GM23338 (cell line): Measurements from ENCODE around the gene TMEM187. TPM values are rescaled to one million over a fixed set of nuclear protein-coding genes. Genes with fewer than 3 reads are reported as not detected.

Experiments
- ATAC-seq: fragments of 200-7000 bp; cut with Tn5 transposase; 3 replicates; pipeline ENCODE4 v1.9.1; 2020
- DNase-seq: peaks from one replicate; pipeline ENCODE4 v3.0.0-alpha.2; 2015; ENCODE audit warnings: low spot score
- H2AFZ ChIP-seq: fragments of 200-600 bp; sonication (generic); 2 replicates; pipeline ENCODE4 v1.8.0; 2016; ENCODE audit warnings: antibody characterized with exemption, mild to moderate bottlenecking, moderate library complexity
- H3F3A ChIP-seq: fragments of 200-600 bp; sonication (generic); replicated peaks from 2 replicates; pipeline ENCODE4 v1.8.0; 2017; ENCODE audit warnings: antibody characterized with exemption, mixed run types, low read depth
- H3K27ac ChIP-seq: fragments of 200-600 bp; sonication (generic); 2 replicates; pipeline ENCODE4 v1.6.1; 2016; ENCODE audit warnings: low read depth
- H3K27me3 ChIP-seq: fragments of 200-600 bp; sonication (generic); 2 replicates; pipeline ENCODE4 v1.8.0; 2016; ENCODE audit warnings: mild to moderate bottlenecking, mixed run types, moderate library complexity; ENCODE audit not compliant: insufficient read depth
- H3K36me3 ChIP-seq: fragments of 200-600 bp; sonication (generic); 2 replicates; pipeline ENCODE4 v1.8.0; 2016; ENCODE audit warnings: mild to moderate bottlenecking; ENCODE audit not compliant: insufficient read depth
- H3K4me1 ChIP-seq: fragments of 200-600 bp; sonication (generic); 2 replicates; pipeline ENCODE4 v1.8.0; 2016; ENCODE audit warnings: mild to moderate bottlenecking, moderate library complexity; ENCODE audit not compliant: insufficient read depth
- H3K4me2 ChIP-seq: fragments of 200-600 bp; sonication (generic); 2 replicates; pipeline ENCODE4 v1.7.1; 2017; ENCODE audit warnings: mixed run types
- H3K4me3 ChIP-seq: fragments of 200-600 bp; sonication (generic); 2 replicates; pipeline ENCODE4 v1.6.1; 2016; ENCODE audit warnings: mixed run types
- H3K79me2 ChIP-seq: fragments of 200-600 bp; sonication (generic); replicated peaks from 2 replicates; pipeline ENCODE4 v1.8.0; 2017; ENCODE audit warnings: mild to moderate bottlenecking; ENCODE audit not compliant: insufficient read depth
- H3K9me2 ChIP-seq: fragments of 200-600 bp; sonication (generic); 2 replicates; pipeline ENCODE4 v1.8.0; 2017; ENCODE audit not compliant: insufficient read depth
- H4K20me1 ChIP-seq: fragments of 200-600 bp; sonication (generic); replicated peaks from 2 replicates; pipeline ENCODE4 v1.8.0; 2017; ENCODE audit warnings: mild to moderate bottlenecking; ENCODE audit not compliant: insufficient read depth
- H3K27ac Mint-ChIP-seq: 2 replicates; pipeline ENCODE4 v1.8.0; 2020; ENCODE audit warnings: inconsistent platforms, mild to moderate bottlenecking, moderate library complexity, mixed read lengths
- H3K27me3 Mint-ChIP-seq: 3 replicates; pipeline ENCODE4 v1.8.0; 2022; ENCODE audit warnings: low read depth, mild to moderate bottlenecking, moderate library complexity, mixed read lengths, inconsistent platforms; ENCODE audit not compliant: insufficient read depth, poor library complexity
- H3K36me3 Mint-ChIP-seq: 3 replicates; pipeline ENCODE4 v1.8.0; 2021; ENCODE audit warnings: low read depth, mild to moderate bottlenecking, inconsistent platforms, moderate library complexity, mixed read lengths
- H3K4me1 Mint-ChIP-seq: 3 replicates; pipeline ENCODE4 v1.8.0; 2020; ENCODE audit warnings: mild to moderate bottlenecking, inconsistent platforms, mixed read lengths
- H3K4me3 Mint-ChIP-seq: 3 replicates; pipeline ENCODE4 v1.8.0; 2021; ENCODE audit warnings: moderate library complexity, mild to moderate bottlenecking, inconsistent platforms, mixed read lengths
- H3K9me3 Mint-ChIP-seq: 3 replicates; pipeline ENCODE4 v1.8.0; 2020; ENCODE audit warnings: moderate library complexity, mild to moderate bottlenecking, inconsistent platforms, mixed read lengths
- CREB1 ChIP-seq: fragments of 250-450 bp; sonication (Bioruptor Pico); IDR thresholded peaks from 2 replicates; pipeline ENCODE4 v1.5.0; 2020; ENCODE audit warnings: low read depth, mild to moderate bottlenecking, moderate library complexity
- CTCF ChIP-seq, 2 experiments: fragments of 200-600 bp in 1 of 2; sonication (generic) in 1 of 2; conservative IDR thresholded peaks; 2 replicates each; pipeline versions ENCODE4 v1.5.1 to v1.6.1; 2016 to 2017; ENCODE audit warnings: antibody characterized with exemption in 2 of 2, low read depth in 2 of 2, mild to moderate bottlenecking in 2 of 2, moderate library complexity in 1 of 2
- ETS1 ChIP-seq: IDR thresholded peaks from 2 replicates; pipeline ENCODE4 v1.6.1; 2016; ENCODE audit warnings: antibody characterized with exemption
- EZH2 ChIP-seq: fragments of 200-600 bp; sonication (generic); IDR thresholded peaks from one replicate; pipeline ENCODE4 v1.8.0; 2017; ENCODE audit warnings: antibody characterized with exemption, mild to moderate bottlenecking, low read depth; ENCODE audit not compliant: unreplicated experiment
- EZH2phosphoT487 ChIP-seq: fragments of 200-600 bp; sonication (generic); IDR thresholded peaks from one replicate; pipeline ENCODE4 v1.8.1; 2018; ENCODE audit warnings: antibody characterized with exemption; ENCODE audit not compliant: unreplicated experiment
- JUNB ChIP-seq: IDR thresholded peaks from one replicate; pipeline ENCODE4 v1.6.1; 2016; ENCODE audit warnings: antibody characterized with exemption; ENCODE audit not compliant: unreplicated experiment
- NANOG ChIP-seq: IDR thresholded peaks from 2 replicates; pipeline ENCODE4 v1.6.1; 2016; ENCODE audit warnings: antibody characterized with exemption, borderline replicate concordance
- POLR2AphosphoS5 ChIP-seq: IDR thresholded peaks from 2 replicates; pipeline ENCODE4 v1.6.1; 2016; ENCODE audit warnings: antibody characterized with exemption, low read depth
- REST ChIP-seq: IDR thresholded peaks from one replicate; pipeline ENCODE4 v1.6.1; 2018; ENCODE audit warnings: antibody characterized with exemption; ENCODE audit not compliant: unreplicated experiment
- STAT1 ChIP-seq: IDR thresholded peaks from one replicate; pipeline ENCODE4 v1.6.1; 2016; ENCODE audit warnings: antibody characterized with exemption; ENCODE audit not compliant: unreplicated experiment
- ZNF114 ChIP-seq: fragments of 250-450 bp; sonication (Bioruptor Pico); IDR thresholded peaks from 2 replicates; pipeline ENCODE4 v1.5.0; 2020; ENCODE audit warnings: mild to moderate bottlenecking, moderate library complexity
- ZNF331 ChIP-seq: fragments of 250-450 bp; sonication (Bioruptor Pico); IDR thresholded peaks from 2 replicates; pipeline ENCODE4 v1.5.0; 2020; ENCODE audit warnings: low read depth, mild to moderate bottlenecking, moderate library complexity
- ZNF462 ChIP-seq: fragments of 250-450 bp; sonication (Bioruptor Pico); IDR thresholded peaks from 2 replicates; pipeline ENCODE4 v1.5.0; 2020; ENCODE audit warnings: mild to moderate bottlenecking, moderate library complexity
- polyA plus RNA-seq: library from polyadenylated mRNA; unstranded; fragments of >200 nt; fragmentation: Nextera tagmentation; extraction: Ambion mirVana; gene quantifications from 2 replicates; pipeline ENCODE4 v1.2.1, GENCODE V29; 2016
- total RNA-seq: library from RNA; depleted of rRNA; stranded (reverse); fragments of >200 nt; shearing (Covaris generic); gene quantifications from 2 replicates; pipeline ENCODE4 v1.2.3, GENCODE V29; 2014

Gene TMEM187
- total and polyA plus RNA-seq, 2 experiments from 2014 or later = 2.5 to 4.4 TPM

GRCh38 chrX:154008521-154008920, 36.0 kb downstream of the TMEM187 start:
- no peaks in the 10 kb centered on the region for H3K4me1 ChIP-seq
- Mint-ChIP-seq H3K36me3 (peaks cover 17% of the 10 kb centered on the region; the same call in 2 of the 3 replicates), H3K27me3 (peaks cover 2% of the 10 kb centered on the region), H3K4me1 (peaks cover 1% of the 10 kb centered on the region; the same call in 2 of the 3 replicates), H3K9me3 (no peaks in the 10 kb centered on the region), H3K27ac (no peak overlapping the region), H3K4me3 (no peak overlapping the region)
- no peak overlapping the region for H3K4me2 ChIP-seq
- no peaks in the 10 kb centered on the region for H4K20me1 ChIP-seq
- H3K79me2 ChIP-seq = no peaks in the 10 kb centered on the region
- H3K27ac ChIP-seq = no peak overlapping the region
- no peaks in the 10 kb centered on the region for H3K9me2 ChIP-seq
- H3K36me3 ChIP-seq = no peaks in the 10 kb centered on the region
- no peaks in the 10 kb centered on the region for H3K27me3 ChIP-seq
- no peaks in the 10 kb centered on the region for H3F3A ChIP-seq
- no peak overlapping the region for H3K4me3 ChIP-seq
- H2AFZ ChIP-seq = no peak overlapping the region
- TF ChIP-seq ZNF462 (CRISPR knock-in tag) (no peak), EZH2phosphoT487 (no peak), EZH2 (no peak), ZNF331 (no peak), ZNF114 (CRISPR knock-in tag) (no peak), REST (no peak), POLR2AphosphoS5 (no peak), CTCF (conservative IDR thresholded peaks at IDR 0.05; ENCODE audit: low read depth in 2 of 2) (no peak), NANOG (no peak), STAT1 (no peak), CREB1 (no peak), ETS1 (no peak), JUNB (no peak)
- no peak for DNase-seq
- no peak for ATAC-seq
